Activated T-cell treated with anti-CD3 and anti-CD28 coated beads for 24 hours (primary cell): Measurements from ENCODE around the gene DOCK9.
A peak's percentile ranks its signal among the peaks of the same experiment; 100 is the strongest.

Source experiments
- DNase-seq: peaks from one replicate; pipeline ENCODE4 v3.0.0-alpha.2; 2020; ENCODE audit warnings: low read depth

DOCK9 gene

DNA sequence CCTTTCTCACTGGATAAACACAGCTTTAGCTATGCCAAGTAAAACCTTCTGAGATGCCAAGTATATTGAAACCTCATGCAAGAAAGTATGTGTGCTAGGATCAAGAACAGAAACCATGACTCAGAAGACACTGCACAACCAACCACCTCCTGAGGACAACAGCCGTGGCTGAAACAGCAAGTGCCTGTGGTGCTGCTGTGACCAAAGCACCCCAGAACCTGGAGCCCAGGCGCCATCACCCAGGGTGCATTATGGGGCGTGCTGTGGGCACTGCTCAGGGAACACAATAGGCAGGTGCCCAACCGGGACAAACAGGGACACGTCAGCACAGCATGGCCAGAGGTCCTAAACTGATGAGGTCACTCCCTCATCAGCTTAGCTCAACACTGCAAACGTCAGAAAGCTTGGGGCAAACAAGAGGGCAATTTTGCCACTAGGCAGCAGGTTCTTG lies 124.1 kb downstream of the DOCK9 start:
- peak; percentile 41 for DNase-seq

GRCh38 chr13:98851276-98851675 lies 126.6 kb downstream of the DOCK9 start:
- no peak for DNase-seq

DNA sequence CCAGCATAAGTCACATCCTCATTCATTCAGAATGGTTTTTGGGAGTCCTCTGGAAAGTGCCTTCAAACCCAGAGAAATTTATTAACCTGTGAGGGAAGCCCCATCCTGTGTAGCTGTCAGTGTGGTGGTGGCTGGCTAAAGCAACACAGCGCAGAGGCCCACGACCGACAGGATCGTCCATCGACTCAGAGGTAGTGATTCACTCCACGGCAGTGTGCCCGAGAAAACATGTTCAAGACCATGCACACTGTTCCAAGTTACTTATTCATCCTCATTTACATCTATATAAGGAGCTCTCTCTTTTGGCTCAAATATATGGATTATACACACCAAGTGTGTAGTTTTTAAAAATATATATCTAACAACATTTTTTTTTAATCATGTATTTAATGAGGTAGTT lies 129.1 kb downstream of the DOCK9 start:
- DNase-seq = no peak

- no peak for DNase-seq
These were observed 130.1 kb downstream of the DOCK9 start for GRCh38 chr13:98847780-98848179.

- DNase-seq = no peak
These were observed 130.9 kb downstream of the DOCK9 start for GRCh38 chr13:98846986-98847385.

GRCh38 chr13:98846521-98846920 lies 131.3 kb downstream of the DOCK9 start:
- DNase-seq = no peak

DNA sequence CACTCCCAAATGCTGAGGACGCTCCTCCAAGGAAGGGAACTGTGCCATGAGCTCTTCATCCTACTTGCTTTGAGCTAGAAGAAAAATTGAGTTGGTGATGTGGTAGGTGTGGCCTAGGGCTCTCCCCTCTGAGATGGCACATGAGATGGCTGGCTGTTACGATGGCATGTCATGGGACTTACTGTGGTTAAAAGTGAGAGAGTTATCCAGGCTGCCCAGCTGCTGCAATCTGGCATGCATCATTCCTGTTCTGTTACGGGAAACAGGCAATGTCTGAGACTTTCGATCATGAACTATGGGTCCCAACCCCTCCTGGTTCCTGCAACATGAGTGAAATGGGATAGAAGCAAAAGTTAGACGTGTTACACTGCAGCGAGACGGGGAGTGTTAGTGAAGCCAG lies 132.1 kb downstream of the DOCK9 start:
- no peak for DNase-seq

- no peak for DNase-seq
These were observed 133.8 kb downstream of the DOCK9 start for GRCh38 chr13:98844021-98844420.

- no peak for DNase-seq
These were observed 134.4 kb downstream of the DOCK9 start for GRCh38 chr13:98843482-98843877.

GRCh38 chr13:98842858-98843481 lies 134.9 kb downstream of the DOCK9 start:
- DNase-seq = peak; percentile 56

GRCh38 chr13:98842070-98842469 lies 135.8 kb downstream of the DOCK9 start:
- DNase-seq = no peak

DNA sequence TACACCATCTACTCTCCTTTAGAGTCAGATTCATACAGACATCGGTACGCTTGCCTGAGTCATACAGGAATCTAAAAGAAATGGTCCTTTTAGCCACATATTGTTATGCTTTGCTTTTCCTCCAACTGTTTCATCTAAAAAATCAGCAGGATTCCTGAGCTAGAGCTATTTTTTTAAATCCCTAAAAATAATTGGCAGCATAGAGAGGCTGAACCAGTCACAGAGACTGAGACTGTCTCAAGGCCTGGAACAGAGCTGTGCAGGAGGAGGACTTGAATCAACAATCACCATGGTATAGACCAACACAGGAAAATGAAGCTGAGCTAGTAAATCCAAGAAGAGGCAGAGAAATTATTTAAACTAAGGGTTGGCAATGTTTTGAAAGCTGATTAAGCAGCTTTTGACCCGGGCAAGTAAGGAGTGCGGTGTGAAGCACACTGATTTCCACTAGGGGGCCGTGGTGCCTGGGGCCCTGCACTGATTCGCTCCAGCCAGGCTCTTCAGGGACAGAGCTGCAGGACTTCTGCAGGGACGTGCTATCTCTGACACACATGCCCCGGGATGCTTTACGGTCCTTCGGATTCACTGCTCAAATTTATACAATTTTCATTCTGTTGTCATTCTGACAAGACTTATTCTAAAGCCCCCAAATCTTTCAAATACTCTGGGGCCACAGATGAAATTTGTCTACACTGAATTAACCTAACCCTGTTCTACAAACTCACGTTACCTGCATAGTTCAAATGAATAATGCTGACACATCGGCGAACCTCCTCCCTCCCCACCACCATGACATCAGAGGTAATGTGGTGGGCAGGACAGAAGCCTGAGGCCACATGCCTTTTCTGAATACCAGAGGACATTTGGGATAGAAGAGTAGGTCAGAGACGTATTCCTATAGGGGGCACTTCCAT lies 137.8 kb downstream of the DOCK9 start:
- peak; percentile 25 for DNase-seq

GRCh38 chr13:98838776-98839175 lies 139.1 kb downstream of the DOCK9 start:
- no peak for DNase-seq

DNA sequence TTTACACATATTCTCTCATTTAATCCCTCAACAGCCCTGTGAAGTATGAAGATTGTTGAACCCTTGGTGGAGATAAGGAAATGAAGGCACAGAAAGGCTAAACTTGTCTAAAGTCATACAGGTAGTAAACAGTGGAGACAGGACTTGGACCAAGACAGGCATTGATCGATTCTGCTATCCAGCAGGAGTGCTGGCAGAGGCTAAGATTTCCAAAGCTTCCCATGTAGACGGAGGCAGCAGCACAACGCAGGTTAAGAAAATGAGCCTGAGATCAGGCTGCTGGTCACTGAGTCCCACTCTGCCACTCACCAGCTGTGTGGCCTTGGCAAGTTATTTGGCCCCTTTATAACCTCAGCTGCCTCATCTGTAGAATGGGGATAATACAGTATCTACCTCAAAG lies 140.0 kb downstream of the DOCK9 start:
- no peak for DNase-seq

DNA sequence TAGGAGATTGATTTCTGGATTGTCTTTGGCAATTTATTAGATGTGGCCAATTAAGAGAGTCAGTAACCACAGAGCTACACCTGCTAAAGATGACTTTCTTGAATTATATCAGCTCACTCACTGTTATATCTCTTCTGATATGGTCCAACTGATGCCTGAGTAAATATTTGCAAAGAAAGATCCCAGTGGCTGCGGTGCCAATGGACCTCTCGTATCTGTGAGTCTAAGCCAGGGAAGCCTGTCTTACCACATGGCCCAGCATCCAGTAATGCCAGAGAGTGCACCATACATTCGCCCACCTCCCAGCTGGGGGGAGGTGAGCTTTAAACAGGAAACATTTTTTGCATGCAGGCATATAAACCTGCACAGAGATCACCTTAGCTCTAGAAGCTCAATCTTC lies 142.7 kb downstream of the DOCK9 start:
- no peak for DNase-seq

GRCh38 chr13:98834254-98834960 lies 143.5 kb downstream of the DOCK9 start:
- no peak for DNase-seq

DNA sequence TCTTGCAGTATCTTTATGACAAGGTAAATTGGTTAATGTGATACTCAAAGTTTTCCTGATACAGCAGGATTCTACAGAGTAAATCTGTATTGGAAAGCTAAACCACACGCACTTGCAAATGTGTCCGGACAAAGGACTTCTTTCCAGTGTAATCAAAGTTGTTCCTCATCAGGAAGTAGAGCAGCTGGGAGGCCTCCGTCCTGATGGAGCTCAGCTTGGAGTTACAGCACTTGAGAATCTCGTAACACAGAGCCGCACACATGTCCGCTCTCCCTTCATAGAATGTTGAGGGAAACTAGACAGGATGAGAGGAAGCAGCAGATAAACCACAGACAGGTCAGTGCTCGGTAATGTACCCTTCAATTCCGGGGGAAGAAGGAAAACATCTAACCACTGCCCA lies 146.6 kb downstream of the DOCK9 start:
- no peak for DNase-seq

- no peak for DNase-seq
These were observed 148.3 kb downstream of the DOCK9 start for GRCh38 chr13:98829541-98829940.

DNA sequence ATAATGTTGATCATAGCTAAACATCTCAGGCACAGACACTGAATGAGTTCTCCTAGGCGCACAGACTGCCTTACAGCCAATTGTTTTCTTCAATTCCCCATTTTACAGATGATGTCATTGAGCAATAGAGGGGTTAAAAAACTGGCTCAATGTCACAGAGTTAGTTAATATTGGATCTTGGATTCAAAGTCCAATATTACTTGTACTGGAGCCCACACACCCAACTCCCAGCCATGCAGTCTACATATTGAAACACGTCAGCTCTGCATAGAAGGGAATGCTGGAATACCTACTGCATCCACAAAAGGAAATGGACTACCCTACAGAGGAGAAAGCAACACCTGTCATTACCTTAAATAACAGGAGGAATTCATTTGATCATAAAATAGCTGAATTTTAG lies 149.2 kb downstream of the DOCK9 start:
- no peak for DNase-seq

DNA sequence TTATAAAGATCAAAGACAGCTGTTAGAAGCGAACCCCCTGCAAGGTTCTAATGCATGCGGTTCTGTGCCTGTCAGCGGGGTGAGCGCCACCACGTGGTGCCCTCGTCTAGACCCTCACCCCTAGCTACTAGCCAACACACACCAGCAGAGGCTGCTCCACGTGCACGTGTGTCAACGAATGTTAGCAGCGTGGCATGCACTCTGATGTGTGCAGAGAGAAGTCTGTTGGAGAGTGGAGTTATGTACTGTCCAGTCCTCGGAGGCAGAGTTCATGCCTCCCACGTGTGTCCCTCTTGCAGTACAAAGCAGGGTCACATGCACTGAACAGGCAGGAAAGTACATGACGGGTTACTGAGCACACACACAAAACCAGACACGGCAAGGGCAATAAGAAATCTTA lies 150.4 kb downstream of the DOCK9 start:
- no peak for DNase-seq

DNA sequence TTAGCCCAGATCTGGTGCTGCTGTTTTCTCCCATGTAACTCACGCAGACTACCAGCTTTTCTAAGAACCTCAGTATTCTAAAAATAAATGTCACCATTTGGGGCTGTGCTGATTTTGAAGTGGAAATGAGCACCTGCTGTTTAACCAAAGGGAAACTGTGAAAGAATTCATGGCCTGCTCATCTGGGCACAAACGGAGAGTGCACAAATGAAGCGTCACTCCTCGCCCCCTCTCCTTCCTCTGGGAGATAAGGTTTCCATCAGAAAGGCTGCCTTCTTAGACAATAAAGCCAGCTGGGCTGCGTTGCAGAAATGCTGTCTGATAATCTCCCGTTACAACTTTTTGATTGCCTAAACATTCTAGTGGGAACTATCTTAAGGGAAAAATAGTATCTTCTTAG lies 151.7 kb downstream of the DOCK9 start:
- no peak for DNase-seq

GRCh38 chr13:98825659-98826058 lies 152.2 kb downstream of the DOCK9 start:
- no peak for DNase-seq
